NCI-H2196 treated with DMSO at 0.1 percent for 48 hours (cell line): Measurements from ENCODE around the gene MIGA2.

Source experiments
- DNase-seq: peaks from one replicate; lab custom pipeline; 2025; ENCODE audit not compliant: unreplicated experiment; lab: John Stamatoyannopoulos, UW

MIGA2 gene

DNA sequence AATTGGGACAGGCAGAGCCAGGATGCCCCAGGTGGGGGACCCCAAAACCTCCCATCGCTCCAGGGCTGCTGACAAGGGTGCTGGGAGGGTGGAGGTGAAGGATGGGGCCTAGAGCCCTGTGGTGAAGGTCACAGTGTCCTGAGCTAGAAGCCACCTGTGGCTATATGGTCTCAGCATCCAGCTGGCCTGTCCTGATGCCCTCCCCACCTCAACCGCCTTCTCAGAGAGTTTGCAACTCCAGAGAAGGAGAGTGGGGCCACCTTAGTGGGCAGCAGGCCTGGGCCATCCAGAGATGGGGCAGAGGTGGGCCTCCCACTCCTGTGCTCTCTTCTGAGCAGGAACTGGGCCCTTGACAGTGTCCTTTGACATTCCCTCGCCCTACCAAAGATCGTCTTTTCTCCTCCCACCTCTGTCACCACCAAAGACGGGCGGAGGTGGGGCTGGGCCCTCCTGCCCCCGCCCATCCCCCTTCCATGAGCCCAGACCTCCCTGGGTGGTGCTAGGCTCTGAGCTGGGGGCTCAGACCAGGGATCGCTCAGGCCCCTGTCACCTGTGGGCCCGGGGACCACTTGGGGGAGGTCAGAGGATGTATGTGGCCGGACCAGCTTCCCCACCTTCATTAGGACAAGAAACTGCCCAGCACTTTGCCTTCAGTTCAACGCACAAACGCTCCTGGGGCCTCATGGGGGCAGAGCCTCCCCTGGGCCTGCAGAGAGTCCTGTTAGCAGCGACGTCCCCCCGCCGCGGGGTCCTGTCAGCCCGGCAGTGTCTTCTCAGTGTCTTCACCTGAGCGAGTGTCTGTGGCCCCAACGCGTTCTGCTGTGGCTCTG is 34.5 kb downstream of the MIGA2 start:
- no peak for DNase-seq

GRCh38 chr9:129071526-129072126 is 35.2 kb downstream of the MIGA2 start:
- no peak for DNase-seq

- no peak for DNase-seq
Observed at GRCh38 chr9:129072171-129072570, 35.7 kb downstream of the MIGA2 start.

- DNase-seq, result no peak
Observed at GRCh38 chr9:129073404-129073803, 37.0 kb downstream of the MIGA2 start.

GRCh38 chr9:129074106-129074505 is 37.7 kb downstream of the MIGA2 start:
- no peak for DNase-seq

DNA sequence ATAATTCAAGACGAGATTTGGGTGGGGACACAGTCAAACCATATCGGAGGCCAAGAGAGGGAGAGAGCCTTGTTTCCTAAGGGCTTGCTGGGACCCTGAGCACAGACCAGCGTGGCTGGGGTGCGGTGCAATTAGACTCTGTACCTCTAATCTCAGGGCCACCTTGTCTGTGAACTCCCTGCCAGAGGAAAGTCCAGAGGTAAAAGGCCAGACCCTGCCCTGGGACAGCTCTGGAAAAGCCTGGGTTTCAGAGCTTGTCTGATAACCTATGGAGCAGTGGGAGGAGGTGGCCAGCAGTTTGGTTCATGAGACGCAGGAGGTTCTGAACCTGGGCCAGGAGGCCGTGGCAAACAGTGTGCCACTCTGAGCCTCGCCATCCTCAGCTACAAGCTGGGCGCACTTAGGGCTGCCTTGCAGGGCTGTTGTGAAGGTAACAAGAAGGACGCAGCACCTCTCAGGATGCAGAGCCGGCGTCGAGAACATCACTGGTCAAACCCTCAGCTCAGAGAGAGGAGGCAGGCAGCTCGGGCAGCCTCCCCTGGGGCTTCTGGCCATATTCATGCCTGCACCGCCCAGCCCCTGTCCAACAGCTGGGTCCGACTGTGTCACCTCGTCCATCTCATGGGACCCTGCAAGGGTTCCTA is 39.7 kb downstream of the MIGA2 start:
- DNase-seq, result no peak

DNA sequence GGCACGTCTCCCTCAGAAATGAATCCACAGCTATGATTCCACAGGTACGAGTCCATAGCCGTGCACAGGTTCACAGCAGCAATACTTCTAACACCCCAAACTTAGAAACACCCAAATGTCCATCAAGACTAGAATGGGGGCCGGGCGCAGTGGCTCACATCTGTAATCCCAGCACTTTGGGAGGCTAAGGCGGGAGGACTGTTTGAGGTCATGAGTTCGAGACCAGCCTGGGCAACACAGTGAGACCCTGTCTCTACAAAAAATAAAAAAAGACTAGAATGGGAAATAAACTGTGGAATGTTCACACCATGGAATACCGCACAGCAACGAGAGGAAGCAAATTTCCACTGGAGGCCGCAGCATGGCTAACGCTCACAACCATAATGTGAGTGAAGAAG is 40.2 kb downstream of the MIGA2 start:
- no peak for DNase-seq

GRCh38 chr9:129077236-129077635 is 40.8 kb downstream of the MIGA2 start:
- no peak for DNase-seq

GRCh38 chr9:129078691-129079503 is 42.5 kb downstream of the MIGA2 start:
- no peak for DNase-seq

DNA sequence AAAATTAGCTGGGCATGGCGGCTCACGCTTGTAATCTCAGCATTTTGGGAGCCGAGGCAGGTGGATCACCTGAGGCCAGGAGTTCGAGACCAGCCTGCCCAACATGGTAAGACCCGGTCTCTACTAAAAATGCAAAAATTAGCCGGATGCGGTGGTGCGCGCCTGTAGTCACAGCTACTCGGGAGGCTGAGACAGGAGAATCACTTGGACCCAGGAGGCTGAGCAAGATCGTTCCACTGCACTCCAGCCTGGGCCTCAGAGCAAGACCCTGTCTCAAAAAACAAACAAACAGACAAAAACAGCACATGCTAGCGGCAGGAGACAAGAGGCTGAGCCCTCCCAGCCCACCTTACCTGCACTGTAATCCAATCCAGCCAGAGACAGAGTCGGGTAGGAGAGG is 43.4 kb downstream of the MIGA2 start:
- no peak for DNase-seq

DNA sequence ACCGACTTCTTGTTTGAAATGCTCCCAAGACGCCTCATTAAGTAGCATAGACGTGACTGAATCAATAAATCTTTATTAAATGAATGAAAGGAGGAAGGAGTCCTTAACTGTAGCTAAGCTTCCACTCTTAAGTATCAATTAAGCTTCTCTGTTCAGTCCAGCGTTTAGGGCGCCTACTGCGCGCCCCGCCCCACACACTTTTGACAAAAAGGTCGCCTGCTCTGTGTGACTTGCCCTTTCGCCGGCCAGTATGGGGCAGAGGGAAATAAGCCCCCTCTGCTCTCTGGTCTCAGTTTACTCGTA is 43.8 kb downstream of the MIGA2 start:
- DNase-seq, result no peak

- peak; percentile 98 for DNase-seq
Observed at GRCh38 chr9:129080601-129081387, 44.4 kb downstream of the MIGA2 start, which contains the start of gene DOLPP1. Gene DOLPP1 (plus strand): TSS chr9:129081111. CDS start chr9:129081132, 21 bp downstream.

GRCh38 chr9:129081388-129081904 is 45.0 kb downstream of the MIGA2 start:
- no peak for DNase-seq

DNA sequence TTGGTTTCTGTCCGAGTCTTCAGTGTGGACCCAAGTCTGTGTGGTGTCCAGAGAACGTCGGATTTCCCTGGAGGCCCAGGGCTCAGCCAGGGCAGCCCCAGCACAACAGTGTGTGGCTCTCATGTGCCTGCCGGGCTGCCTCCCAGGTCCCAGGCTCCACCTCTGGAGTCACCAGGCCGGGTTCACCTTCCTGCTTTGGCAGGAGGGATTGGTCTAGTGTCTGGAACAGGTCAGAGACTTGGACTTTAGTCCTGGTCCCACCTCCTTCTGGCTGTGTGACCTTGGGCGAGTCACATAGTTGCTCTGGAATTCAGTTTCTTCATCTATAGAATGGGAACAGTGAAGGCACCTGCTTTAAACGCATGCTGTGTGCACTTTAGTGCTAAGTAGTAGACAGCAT is 47.7 kb downstream of the MIGA2 start:
- no peak for DNase-seq

DNA sequence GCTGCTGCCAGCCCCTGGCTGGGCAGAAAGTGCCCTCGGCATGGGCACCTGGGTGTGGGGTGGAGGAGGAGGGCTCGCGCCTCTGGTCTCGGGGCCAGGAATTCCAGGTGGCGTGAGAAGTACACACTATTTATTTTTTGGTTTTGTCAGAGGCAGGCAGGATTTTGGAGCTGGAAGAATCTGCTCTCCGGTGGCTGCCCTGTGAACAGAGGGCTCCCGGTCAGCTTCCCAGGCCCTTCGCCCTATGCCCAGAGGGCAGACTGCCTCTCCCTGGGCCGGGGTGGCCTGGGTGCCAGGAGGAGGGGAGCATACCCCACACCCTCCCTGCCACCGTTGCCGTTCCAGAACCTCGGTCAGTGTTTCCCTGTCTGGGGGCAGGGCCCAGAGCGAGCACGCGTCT is 52.8 kb downstream of the MIGA2 start:
- no peak for DNase-seq

- no peak for DNase-seq
Observed at GRCh38 chr9:129093602-129094386, 57.4 kb downstream of the MIGA2 start.

DNA sequence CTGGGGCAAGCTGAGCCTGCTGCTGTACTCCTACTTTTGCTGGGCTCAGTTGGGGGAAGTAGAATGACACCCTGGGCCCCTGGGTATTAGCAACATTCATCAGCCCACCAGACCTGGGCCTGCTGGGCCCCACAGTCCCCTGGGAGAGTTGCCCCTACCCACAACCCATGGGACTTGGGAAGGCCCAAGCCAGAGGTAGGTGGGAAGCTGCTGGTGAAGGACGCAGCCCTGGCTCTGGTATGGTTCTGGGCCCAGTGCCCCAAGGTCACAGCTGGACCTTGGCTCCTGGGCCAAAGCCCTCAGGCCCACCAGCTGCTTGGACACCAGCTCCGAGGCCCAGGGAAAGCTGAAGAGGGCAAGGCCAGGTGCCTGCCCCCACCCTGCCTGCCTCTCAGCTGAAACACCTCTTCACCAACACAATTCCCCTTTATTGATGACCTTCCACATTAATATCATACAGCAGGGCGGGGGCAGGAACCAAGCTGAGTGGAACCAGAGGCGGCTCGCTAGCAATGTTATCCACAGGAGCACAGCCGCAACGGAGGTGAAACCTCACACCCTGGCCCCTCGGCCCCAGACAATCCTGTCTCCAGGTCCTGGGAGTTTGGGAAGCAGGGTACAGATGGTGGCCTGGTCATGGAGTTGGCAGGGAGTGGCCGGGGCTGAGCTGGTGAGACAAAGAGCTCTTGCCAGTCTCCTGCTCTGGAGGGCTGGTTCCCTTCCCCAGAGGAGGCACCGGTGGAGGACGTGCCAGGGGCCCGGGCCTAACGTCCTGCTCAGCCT is 58.2 kb downstream of the MIGA2 start:
- no peak for DNase-seq

- no peak for DNase-seq
Observed at GRCh38 chr9:129095170-129095667, 58.8 kb downstream of the MIGA2 start.

GRCh38 chr9:129095908-129096307 is 59.5 kb downstream of the MIGA2 start:
- DNase-seq, result no peak
